Measurements from ENCODE around the gene L2HGDH. TPM values are rescaled to one million over a fixed set of nuclear protein-coding genes. Genes with fewer than 3 reads are reported as not detected.
A peak's percentile ranks its signal among the peaks of the same experiment; 100 is the strongest.

The L2HGDH gene
- total RNA-seq, 1 donor from 2014 or later: 16.8 TPM

GRCh38 chr14:50262865-50263264 is 49.2 kb downstream of the L2HGDH start:
- Mint-ChIP-seq H3K36me3 (ENCODE audit: low read depth) (no peaks in the 10 kb centered on the region), H3K27ac (ENCODE audit: unreplicated experiment) (no peak overlapping the region), H3K27me3 (ENCODE audit: low read depth) (no peaks in the 10 kb centered on the region), H3K4me1 (no peaks in the 10 kb centered on the region), H3K4me3 (no peak overlapping the region), H3K9me3 (no peaks in the 10 kb centered on the region)
- no peak for TF ChIP-seq CTCF (conservative IDR thresholded peaks at IDR 0.05)
- no peak for DNase-seq (ENCODE audit: low read depth, low spot score)

GRCh38 chr14:50260511-50260910 is 51.5 kb downstream of the L2HGDH start:
- Mint-ChIP-seq H3K27ac (ENCODE audit: unreplicated experiment) (no peak overlapping the region), H3K36me3 (ENCODE audit: low read depth) (no peaks in the 10 kb centered on the region), H3K9me3 (no peaks in the 10 kb centered on the region), H3K4me3 (no peak overlapping the region), H3K27me3 (ENCODE audit: low read depth) (no peaks in the 10 kb centered on the region), H3K4me1 (no peaks in the 10 kb centered on the region)
- peak; percentile 59 for TF ChIP-seq CTCF (conservative IDR thresholded peaks at IDR 0.05)
- no peak for DNase-seq (ENCODE audit: low read depth, low spot score)

DNA sequence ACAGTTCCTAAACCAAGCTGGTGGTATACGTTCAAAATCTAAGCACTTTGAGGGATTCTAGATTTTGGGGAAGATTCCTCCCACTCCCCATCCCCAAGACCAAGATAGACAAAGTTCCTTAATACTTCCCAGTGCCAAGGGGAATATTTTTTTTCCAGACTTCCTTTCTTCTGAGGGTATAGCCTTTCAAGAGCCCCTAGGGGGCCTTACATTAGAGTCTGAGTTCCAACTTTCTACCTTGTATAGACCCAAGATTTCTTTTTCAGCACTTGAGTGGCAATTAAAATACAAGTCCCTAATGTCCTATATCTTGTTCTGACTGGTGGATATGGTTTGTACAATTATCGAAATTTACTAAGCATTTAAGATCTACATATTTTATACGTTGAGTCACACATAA is 52.0 kb downstream of the L2HGDH start:
- Mint-ChIP-seq H3K27me3 (ENCODE audit: low read depth) (no peaks in the 10 kb centered on the region), H3K4me1 (no peaks in the 10 kb centered on the region), H3K9me3 (no peaks in the 10 kb centered on the region), H3K36me3 (ENCODE audit: low read depth) (no peaks in the 10 kb centered on the region), H3K4me3 (no peak overlapping the region), H3K27ac (ENCODE audit: unreplicated experiment) (no peak overlapping the region)
- no peak for DNase-seq (ENCODE audit: low read depth, low spot score)
- TF ChIP-seq CTCF (conservative IDR thresholded peaks at IDR 0.05): no peak

DNA sequence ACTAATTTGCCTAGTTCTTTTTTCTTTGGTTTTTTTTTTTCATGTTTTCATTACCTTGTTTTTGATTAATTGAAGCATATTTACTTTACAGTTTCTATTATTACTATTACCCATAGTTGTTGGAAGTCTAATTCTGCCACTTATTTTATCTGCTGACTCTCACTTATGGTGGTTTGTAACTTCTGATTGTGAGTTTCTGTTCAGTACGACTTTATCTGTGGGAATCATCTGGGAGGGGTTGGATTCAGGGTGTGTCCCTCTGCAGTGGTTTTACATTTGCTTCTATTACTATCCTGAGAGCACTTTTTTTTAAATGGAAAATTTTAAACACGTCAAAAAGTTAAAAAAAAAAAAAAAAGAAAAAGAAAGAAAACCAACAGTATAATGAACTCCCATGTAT is 54.3 kb downstream of the L2HGDH start:
- no peak overlapping the region for H3K27ac Mint-ChIP-seq (ENCODE audit: unreplicated experiment)
- TF ChIP-seq CTCF (conservative IDR thresholded peaks at IDR 0.05): no peak
- H3K9me3 Mint-ChIP-seq: no peaks in the 10 kb centered on the region
- H3K4me1 Mint-ChIP-seq: no peaks in the 10 kb centered on the region
- DNase-seq (ENCODE audit: low read depth, low spot score): no peak
- peaks cover 7% of the 10 kb centered on the region for H3K36me3 Mint-ChIP-seq (ENCODE audit: low read depth)
- H3K4me3 Mint-ChIP-seq: no peak overlapping the region
- H3K27me3 Mint-ChIP-seq (ENCODE audit: low read depth): no peaks in the 10 kb centered on the region

- Mint-ChIP-seq H3K4me1 (no peaks in the 10 kb centered on the region), H3K9me3 (no peaks in the 10 kb centered on the region), H3K36me3 (ENCODE audit: low read depth) (peaks cover 7% of the 10 kb centered on the region), H3K4me3 (no peak overlapping the region), H3K27me3 (ENCODE audit: low read depth) (no peaks in the 10 kb centered on the region), H3K27ac (ENCODE audit: unreplicated experiment) (no peak overlapping the region)
- DNase-seq (ENCODE audit: low read depth, low spot score): no peak
- TF ChIP-seq CTCF (conservative IDR thresholded peaks at IDR 0.05): no peak
Observed at GRCh38 chr14:50254248-50254647, 57.8 kb downstream of the L2HGDH start.
